Mucosa of stomach (tissue), 1 donor: ENCODE data around the gene DNASE1L2.
A peak's percentile ranks its signal among the peaks of the same experiment; 100 is the strongest.

Experiments
- H3K27me3 ChIP-seq: one replicate; pipeline ENCODE4 v1.7.0; 2013; ENCODE audit warnings: mild to moderate bottlenecking, low read length; ENCODE audit not compliant: control insufficient read depth, insufficient read depth
- H3K36me3 ChIP-seq: one replicate; pipeline ENCODE4 v1.7.0; 2013; ENCODE audit warnings: low read length; ENCODE audit not compliant: control insufficient read depth, insufficient read depth
- H3K4me1 ChIP-seq: one replicate; pipeline ENCODE4 v1.7.0; 2013; ENCODE audit warnings: mild to moderate bottlenecking, low read length; ENCODE audit not compliant: control insufficient read depth, insufficient read depth
- H3K4me3 ChIP-seq: one replicate; pipeline ENCODE4 v1.7.0; 2013; ENCODE audit warnings: low read length
- H3K9ac ChIP-seq: one replicate; pipeline ENCODE4 v1.7.0; 2013; ENCODE audit warnings: mild to moderate bottlenecking, low read length, moderate library complexity
- H3K9me3 ChIP-seq: one replicate; pipeline ENCODE4 v1.7.0; 2013; ENCODE audit warnings: mild to moderate bottlenecking, low read length, moderate library complexity; ENCODE audit not compliant: control insufficient read depth
- donor health status: Pancreatic carcinoma.

DNASE1L2 gene

GRCh38 chr16:2212362-2213324, 23.6 kb upstream of the DNASE1L2 start:
- H3K36me3 ChIP-seq, result peaks cover 4% of the 10 kb centered on the region
- H3K4me1 ChIP-seq, result peaks cover 22% of the 10 kb centered on the region
- no peak overlapping the region for H3K4me3 ChIP-seq
- H3K9ac ChIP-seq, result peak overlapping the region; percentile 35
- no peaks in the 10 kb centered on the region for H3K27me3 ChIP-seq
- H3K9me3 ChIP-seq, result no peaks in the 10 kb centered on the region

DNA sequence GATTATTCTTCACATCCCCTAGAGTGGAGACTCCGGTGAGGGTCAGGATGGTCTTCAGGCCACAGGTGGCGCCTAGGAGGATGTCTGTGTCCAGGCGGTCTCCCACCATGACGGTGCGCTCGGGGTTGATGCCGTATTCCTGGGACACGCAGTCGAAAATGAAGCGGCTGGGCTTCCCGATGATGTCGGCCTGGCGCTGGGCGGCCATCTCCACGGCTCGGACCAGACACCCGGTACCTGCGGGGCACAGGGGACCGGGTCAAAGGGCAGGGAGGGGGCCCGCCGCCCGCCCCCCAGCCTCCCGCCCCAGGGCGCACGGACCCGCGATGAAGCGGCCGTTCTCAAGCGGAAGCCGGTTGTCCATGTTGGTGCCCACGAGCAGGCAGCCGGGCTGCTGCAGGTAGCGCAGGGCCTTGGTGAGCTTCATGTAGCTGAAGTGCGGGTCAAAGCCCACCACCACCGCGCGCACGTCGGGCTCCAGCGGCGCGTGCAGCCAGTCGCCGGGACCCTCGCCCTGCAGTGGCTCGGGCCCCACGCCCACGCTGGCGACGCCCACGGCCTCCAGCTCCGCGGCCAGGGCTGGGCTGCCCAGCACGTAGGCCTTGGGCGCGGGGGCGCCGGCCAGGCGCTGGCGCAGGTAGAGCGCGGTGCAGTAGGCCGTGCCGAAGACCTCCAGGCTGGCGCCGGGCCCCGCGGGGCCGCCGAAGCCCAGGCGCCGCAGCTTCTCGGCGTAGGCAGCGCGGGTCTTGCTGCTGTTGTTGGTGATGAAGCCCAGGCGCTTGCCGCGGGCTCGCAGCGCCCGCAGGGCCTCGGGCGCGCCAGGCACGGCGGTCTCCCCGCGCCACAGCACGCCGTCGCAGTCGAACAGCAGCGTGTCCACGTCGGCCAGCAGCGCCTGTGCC, 22.2 kb upstream of the DNASE1L2 start:
- H3K36me3 ChIP-seq, result no peaks in the 10 kb centered on the region
- H3K27me3 ChIP-seq, result no peaks in the 10 kb centered on the region
- H3K4me1 ChIP-seq, result peaks cover 22% of the 10 kb centered on the region
- peak overlapping the region; percentile 61 for H3K9ac ChIP-seq
- no peaks in the 10 kb centered on the region for H3K9me3 ChIP-seq
- peak overlapping the region; percentile 2 for H3K4me3 ChIP-seq

- H3K9ac ChIP-seq, result peak within 1 kb of the TSS; percentile 86
- peaks cover 22% of the 10 kb centered on the region for H3K4me1 ChIP-seq
- no peaks in the 10 kb centered on the region for H3K36me3 ChIP-seq
- H3K4me3 ChIP-seq, result peak within 1 kb of the TSS; percentile 46
- no peaks in the 10 kb centered on the region for H3K9me3 ChIP-seq
- H3K27me3 ChIP-seq, result no peaks in the 10 kb centered on the region
These were observed 21.6 kb upstream of the DNASE1L2 start, which contains the start of gene PGP for GRCh38 chr16:2214719-2214968. PGP (minus strand) TSS chr16:2214840; CDS start chr16:2214777, 63 bp downstream.

GRCh38 chr16:2216330-2216729, 19.9 kb upstream of the DNASE1L2 start:
- peaks cover 22% of the 10 kb centered on the region for H3K4me1 ChIP-seq
- H3K36me3 ChIP-seq, result no peaks in the 10 kb centered on the region
- no peak overlapping the region for H3K9ac ChIP-seq
- no peaks in the 10 kb centered on the region for H3K9me3 ChIP-seq
- no peaks in the 10 kb centered on the region for H3K27me3 ChIP-seq
- no peak overlapping the region for H3K4me3 ChIP-seq

GRCh38 chr16:2223221-2223941, 12.9 kb upstream of the DNASE1L2 start, which contains the start of gene E4F1:
E4F1 (plus strand) TSS chr16:2223591; CDS start chr16:2223614, 23 bp downstream.
- Histone ChIP-seq H3K9me3 (no peaks in the 10 kb centered on the region), H3K27me3 (no peaks in the 10 kb centered on the region), H3K4me3 (peak within 1 kb of the TSS; percentile 77), H3K4me1 (peaks cover 25% of the 10 kb centered on the region), H3K36me3 (no peaks in the 10 kb centered on the region), H3K9ac (peak within 1 kb of the TSS; percentile 93)

GRCh38 chr16:2223942-2224486, 12.2 kb upstream of the DNASE1L2 start:
- H3K36me3 ChIP-seq, result no peaks in the 10 kb centered on the region
- peak overlapping the region; percentile 93 for H3K9ac ChIP-seq
- H3K4me1 ChIP-seq, result peaks cover 25% of the 10 kb centered on the region
- peak overlapping the region; percentile 77 for H3K4me3 ChIP-seq
- H3K27me3 ChIP-seq, result no peaks in the 10 kb centered on the region
- H3K9me3 ChIP-seq, result no peaks in the 10 kb centered on the region

- Histone ChIP-seq H3K36me3 (peaks cover 3% of the 10 kb centered on the region), H3K9ac (peak overlapping the region; percentile 24), H3K4me3 (no peak overlapping the region), H3K27me3 (no peaks in the 10 kb centered on the region), H3K9me3 (no peaks in the 10 kb centered on the region), H3K4me1 (peaks cover 25% of the 10 kb centered on the region)
These were observed 9.9 kb upstream of the DNASE1L2 start for GRCh38 chr16:2226245-2226793.

DNA sequence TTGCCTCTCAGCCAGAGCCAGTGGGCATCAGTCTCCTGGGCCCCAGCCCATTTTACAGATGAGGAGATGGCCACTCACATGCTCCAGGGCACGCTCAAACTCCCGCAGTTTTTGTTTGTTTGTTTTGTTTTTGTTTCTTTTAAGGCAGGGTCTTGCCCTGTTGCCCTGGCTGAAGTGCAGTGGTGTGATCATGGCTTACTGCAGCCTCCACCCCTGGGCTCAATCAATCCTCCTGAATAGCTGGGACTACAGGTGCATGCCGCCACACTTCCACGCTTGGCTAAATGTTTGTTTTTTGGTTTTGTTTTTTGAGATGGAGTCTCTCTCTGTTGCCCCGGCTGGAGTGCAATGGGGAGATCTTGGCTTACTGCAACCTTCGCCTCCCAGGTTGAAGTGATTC, 9.3 kb upstream of the DNASE1L2 start:
- H3K27me3 ChIP-seq, result no peaks in the 10 kb centered on the region
- H3K4me3 ChIP-seq, result no peak overlapping the region
- H3K36me3 ChIP-seq, result peaks cover 3% of the 10 kb centered on the region
- no peak overlapping the region for H3K9ac ChIP-seq
- H3K4me1 ChIP-seq, result peaks cover 25% of the 10 kb centered on the region
- no peaks in the 10 kb centered on the region for H3K9me3 ChIP-seq

DNA sequence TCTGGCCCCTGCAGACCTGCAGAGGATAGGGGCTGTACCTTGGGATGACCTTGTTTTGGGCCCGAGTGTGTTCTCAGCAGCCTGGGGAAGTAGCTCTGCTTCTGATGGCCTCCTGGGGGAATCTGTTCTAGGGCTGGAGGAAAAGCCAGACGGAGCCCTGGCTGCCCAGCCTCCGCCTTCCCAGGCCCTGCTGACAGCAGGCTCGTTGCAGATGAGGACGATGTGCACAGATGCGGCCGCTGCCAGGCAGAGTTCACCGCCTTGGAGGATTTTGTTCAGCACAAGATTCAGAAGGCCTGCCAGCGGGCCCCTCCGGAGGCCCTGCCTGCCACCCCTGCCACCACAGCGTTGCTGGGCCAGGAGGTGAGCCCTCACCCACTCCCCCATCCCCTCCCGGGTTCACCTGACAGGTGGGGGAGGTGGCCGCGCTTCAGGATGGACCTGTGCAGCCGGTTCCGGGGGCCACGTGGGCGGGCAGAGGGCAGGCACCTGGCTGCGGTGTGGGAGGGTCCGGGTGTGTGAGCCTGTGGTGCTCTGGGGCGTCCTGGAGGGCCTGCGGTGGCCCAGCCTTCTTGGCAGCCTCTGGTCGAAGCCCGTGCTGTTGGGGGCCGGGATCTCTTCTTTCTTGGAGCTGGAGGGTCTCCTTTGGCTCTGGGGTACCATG, 8.0 kb upstream of the DNASE1L2 start:
- Histone ChIP-seq H3K4me3 (no peak overlapping the region), H3K36me3 (peaks cover 3% of the 10 kb centered on the region), H3K27me3 (no peaks in the 10 kb centered on the region), H3K9me3 (no peaks in the 10 kb centered on the region), H3K9ac (no peak overlapping the region), H3K4me1 (peaks cover 25% of the 10 kb centered on the region)

DNA sequence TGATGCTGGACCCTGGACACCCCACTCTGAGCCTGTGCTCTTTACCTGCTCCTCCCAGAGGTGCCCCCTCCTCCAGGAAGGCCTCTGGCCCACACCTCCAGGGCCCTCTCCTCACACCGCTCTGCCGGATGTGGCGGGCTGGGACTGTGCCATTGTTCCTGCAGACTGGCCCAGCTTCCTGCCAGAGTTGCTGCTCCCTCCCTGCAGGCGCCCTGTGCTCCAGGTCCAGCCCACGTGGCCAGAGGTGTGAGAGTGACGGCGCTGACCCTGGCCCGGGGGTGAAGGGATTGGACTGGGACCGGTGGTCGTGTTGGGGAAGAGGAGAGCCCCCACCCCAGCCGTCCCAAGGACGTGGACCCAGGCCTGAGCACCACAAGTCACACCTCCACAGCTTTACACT, 7.2 kb upstream of the DNASE1L2 start:
- Histone ChIP-seq H3K36me3 (peaks cover 3% of the 10 kb centered on the region), H3K27me3 (no peaks in the 10 kb centered on the region), H3K9ac (no peak overlapping the region), H3K4me3 (no peak overlapping the region), H3K4me1 (peaks cover 24% of the 10 kb centered on the region), H3K9me3 (no peaks in the 10 kb centered on the region)
